Measurements from ENCODE around the gene LSM14B.
"Not testable (repeated sequence)": the region's sequence is repeated elsewhere in the genome, so short reads cannot be mapped to it uniquely, and the experiment has no call there.

Gene LSM14B

DNA sequence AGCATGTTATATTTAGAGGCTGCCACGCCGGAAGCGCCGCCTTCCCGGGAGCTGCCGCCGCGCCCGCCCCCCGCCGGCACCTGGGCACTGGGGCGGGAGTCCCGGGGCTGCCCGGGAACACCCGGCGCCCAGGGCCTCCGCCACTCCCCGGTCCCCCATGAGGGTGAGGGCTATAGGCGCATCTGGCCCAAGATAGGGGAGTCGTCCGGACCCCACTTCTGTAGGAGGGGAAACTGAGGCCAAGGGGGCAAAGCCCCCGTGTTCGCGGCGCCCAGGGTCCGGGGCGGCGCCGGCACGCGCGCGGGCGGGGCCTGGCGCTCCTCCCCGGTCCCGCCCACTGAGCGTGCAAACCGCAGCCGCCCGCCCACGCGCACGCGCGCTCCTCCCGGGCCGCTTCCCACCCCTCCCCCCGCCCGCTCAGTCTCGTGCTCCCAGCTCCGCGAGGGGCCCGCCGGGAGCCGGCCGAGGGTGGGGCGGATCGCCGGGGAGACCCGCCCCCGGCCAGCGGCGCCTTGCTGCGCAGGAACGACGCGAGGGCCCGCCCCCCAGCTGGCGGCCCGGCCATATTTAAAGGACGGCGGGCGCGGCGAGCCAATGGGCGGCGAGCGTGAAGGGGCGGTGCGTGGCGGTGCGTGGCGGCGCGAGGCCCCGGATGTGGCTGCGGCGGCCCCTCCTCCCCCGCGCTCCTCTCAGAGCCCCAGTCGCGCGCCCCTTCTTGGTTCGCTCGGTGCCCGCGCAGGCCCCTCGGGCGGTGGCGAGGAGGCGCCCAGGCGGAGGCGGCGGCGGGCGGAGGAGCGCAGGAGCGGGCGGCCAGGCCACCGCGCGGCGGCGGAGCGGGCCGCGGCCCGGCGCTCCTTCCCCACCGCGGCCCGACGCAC lies at the start of gene LSM14B:
Gene LSM14B (plus strand): TSS at position 700 of the 878 bp plus-strand sequence. CDS start 192 bp downstream, outside the sequence.
- DNase-seq, result peak; percentile 98

GRCh38 chr20:62073323-62073722 lies 49.0 kb upstream of the LSM14B start:
- no peak for DNase-seq

- DNase-seq, result no peak
Measured at GRCh38 chr20:62079166-62079565, 43.1 kb upstream of the LSM14B start.

DNA sequence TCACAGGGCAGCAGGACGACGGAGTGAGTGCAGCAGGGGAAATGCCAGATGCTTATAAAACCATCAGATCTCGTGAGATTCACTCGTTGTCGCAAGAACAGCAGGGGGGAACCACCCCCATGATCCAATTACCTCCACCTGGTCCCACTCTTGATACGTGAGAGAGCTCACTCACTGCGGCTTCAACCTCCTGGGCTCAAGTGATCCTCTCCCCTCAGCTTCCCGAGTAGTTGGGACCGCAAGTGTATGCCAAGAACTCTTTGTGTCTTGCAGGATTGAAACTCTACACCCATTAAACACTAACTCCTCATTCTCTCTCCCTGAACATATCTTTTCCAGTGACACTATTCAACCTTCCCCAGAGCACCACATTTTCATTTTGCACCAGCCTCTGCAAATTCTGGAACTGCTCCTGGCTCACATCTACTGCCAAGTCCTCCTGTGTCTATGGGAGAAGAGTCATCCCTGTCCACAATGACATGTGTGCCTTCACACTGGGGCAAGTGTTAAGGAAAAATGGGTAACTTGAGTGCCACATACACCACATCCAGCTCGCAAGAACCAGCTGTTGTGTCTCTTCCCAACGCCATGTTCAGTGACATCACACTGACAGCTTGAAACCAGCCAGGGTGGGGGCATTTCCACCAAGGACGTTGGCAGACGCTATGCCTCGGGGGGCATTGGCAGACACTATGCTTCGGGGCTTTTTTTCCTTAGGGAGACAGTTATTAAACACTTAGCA lies 41.9 kb upstream of the LSM14B start:
- DNase-seq, result no peak

DNA sequence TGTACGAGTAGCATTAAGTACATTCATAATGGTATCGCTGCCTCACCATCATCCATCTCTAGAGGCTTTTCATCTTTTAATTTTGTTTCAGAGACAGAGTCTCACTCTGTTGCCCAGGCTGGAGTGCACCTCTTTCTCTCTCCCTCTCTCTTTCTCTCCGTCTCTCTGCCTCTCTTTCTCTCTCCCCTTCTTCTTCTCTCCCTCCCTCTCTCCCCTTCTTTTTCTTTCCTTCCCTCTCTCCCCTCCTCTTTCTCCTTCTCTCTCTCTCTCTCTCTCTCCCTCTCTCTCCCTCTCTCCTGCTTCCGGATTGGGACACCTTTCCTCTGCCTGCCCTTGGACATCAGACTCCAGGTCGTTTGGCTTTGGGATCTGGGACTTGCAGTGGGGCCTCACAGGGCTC lies 39.0 kb upstream of the LSM14B start:
- no peak for DNase-seq

DNA sequence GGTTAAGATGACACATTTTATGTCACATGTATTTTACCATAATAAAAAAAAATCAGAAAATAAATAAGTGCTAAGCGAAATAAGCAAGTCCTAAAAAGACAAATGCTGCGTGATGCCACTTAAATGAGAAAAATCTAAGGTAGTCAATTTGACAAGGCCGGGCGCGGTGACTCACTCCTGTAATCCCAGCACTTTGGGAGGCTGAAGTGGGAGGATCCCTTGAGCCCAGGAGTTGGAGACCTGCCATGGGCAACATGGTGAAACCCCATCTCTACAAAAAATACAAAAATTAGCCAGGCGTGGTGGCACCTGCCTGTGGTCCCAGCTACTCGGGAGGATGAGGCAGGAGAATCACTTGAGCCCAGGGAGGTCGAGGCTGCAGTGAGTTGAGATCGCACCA lies 38.1 kb upstream of the LSM14B start:
- DNase-seq, result not testable (repeated sequence)

DNA sequence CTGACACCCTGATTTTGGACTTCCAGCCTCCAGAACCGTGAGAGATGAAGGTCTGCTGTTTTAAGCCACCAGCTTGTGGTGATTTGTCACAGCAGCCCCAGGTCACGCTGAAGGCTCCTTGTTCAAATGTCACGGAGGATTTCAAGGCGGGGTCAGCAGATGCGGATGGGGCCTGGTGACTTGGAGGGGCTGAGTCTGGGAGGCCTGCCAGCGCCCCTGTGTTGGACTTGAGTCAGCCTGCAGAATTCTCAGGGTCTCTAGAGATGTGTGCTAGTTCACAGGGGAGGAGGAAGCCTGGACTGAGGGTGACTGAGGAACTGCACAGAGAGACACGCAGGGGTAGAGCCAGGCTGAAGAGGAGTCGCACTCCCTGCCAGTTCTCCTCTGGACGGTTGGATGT lies 37.1 kb upstream of the LSM14B start:
- no peak for DNase-seq

DNA sequence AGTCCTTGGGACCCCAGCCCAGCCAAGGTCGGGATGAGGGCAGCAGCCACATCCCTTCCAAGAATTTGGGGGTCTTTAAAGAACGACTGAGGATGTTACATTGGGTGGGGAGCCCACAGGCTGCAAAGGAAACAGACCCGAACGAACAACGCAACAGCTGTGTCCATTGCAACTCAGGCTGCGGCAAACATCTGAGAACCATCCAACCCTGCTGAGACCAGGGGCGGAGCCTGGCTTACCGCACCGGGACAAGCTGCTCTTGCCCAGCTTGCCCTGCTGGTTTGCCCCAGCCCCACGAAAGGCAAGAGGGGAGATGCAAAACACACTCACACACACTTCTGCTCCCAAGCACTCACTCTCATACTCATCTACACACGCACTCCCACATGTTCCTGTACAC lies 35.0 kb upstream of the LSM14B start:
- peak; percentile 50 for DNase-seq

- DNase-seq, result no peak
Measured at GRCh38 chr20:62087632-62088031, 34.6 kb upstream of the LSM14B start.

DNA sequence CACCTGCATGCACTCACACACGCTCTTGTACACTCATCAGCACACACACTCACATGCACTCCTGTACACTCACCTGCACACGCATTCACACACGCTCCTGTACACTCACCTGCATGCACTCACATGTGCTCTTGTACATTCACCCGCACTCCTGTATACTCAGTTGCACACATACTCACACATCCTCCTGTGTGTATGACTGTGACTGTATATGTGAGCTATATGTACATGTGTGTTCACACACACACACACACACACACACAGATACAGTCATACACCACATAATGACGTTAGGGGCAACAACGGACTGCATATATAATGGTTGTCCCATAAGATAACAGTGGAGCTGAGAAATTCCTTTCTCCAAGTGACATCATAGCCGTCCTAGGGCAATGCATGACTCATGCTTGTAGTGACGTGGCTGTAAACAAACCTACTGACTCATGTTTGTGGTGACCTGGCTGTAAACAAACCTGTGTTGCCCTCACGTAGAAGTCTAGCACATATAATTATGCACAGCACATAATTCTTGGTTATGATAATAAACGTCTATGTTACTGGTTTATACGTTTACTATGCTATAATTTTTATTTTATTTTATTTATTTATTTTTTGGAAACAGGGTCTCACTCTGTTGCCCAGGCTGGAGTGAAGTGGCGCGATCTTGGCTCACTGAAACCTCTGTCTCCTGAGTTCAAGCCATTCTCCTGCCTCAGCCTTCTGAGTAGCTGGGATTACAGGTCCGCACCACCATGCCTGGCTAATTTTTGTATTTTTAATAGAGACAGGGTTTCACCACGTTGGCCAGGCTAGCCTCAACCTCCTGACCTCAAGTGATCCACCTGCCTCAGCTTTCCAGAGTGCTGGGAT lies 33.8 kb upstream of the LSM14B start:
- DNase-seq, result peak; percentile 94

- DNase-seq, result no peak
Measured at GRCh38 chr20:62089393-62089792, 32.9 kb upstream of the LSM14B start.

GRCh38 chr20:62096421-62097380 lies 25.6 kb upstream of the LSM14B start:
- no peak for DNase-seq

DNA sequence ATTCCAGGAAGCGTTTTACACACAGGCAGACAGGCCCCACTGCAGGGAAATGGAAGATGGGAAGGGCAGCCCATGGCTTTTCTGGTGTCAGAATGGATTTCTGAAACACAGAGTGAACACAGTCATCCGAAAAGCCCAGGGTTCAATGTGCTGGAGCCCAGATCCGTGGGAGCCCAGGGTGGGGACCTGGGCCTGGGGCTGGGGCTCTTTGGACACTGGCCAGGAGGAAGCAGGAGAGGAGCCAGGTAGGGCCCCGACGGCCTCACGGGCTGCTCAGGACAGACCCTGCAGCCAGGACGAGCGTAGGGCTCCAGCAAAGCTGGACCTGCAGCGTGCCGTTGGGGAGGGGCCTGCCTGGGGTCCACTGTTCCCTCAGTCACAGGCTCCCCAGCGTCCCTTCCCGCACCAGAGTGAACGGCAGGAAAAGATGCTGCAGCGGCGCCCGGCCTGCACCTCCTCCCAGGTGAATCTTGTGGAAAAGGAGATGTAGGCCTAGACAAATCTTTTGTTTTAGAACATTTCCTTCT lies 24.3 kb upstream of the LSM14B start:
- no peak for DNase-seq

DNA sequence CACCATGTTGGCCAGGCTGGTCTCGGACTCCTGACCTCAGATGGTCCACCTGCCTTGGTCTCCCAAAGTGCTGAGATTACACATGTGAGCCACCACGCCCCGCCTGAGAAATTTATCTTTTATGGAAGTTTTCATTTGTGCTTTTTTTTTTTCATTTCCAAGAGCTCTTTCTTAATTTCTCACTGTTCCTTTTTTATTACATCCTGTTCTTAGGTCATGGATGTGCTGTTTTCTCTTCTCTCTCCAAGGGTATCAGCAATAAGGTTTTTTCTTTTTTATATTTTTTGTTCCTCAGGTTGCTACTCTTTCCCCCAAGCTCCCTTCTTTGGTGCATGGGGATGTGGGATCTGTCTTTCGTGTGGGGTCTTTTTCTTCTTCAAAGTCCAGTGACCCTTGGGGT lies 21.2 kb upstream of the LSM14B start:
- no peak for DNase-seq

- no peak for DNase-seq
Measured at GRCh38 chr20:62103508-62104233, 18.6 kb upstream of the LSM14B start.

DNA sequence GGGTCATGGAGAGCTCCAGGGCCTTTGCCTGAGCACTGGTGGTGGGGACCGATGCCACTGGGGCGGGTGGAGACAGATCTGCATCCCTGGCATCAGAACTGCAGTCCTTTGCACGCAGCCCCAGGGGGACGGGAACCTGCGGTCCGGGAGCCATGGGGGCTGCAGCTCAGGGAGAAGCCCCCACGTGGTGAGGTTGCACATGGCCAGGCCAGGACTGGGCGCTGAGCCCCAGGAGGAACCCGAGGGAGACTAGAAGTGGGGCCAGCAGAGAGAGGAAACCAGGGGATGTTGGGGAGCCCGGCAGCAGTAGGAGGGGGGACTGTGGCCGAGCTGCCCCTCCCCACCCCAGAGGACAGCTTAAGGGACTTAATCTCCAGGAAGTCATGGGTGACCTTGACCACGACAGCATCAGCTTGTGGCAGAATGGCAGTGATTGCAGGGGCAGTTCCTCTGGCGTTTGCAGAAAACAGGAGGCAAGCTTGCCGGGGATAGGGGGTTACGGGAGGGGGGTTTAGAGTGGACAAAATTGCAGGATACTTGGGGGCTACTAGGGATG lies 18.0 kb upstream of the LSM14B start:
- DNase-seq, result no peak

DNA sequence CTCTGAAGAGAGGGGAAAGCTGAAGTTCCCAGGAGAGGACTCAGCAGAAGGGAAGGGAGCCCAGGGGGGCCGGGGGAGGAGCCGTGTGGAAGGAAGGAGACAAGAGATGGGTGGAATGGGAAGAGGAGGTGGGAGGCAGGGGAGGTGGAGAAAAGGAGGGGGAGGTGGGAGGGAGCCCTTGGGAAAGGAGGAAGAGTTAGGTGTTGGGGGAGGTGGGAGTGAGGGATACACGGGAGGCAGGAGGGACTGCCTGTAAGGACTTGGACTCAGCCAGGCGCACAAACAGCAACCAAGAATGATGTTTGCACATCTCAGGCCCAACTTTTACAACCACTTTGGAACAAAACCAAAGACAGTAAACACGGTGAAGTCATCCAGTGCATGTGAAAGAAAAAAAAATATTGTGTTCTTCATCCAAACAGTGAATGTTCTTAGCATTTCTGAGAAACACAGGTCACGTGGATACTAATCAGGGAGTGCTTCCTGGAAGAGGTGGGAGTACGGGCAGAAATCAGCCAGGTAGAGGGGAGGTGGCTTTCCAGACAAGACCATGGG lies 17.4 kb upstream of the LSM14B start:
- no peak for DNase-seq

DNA sequence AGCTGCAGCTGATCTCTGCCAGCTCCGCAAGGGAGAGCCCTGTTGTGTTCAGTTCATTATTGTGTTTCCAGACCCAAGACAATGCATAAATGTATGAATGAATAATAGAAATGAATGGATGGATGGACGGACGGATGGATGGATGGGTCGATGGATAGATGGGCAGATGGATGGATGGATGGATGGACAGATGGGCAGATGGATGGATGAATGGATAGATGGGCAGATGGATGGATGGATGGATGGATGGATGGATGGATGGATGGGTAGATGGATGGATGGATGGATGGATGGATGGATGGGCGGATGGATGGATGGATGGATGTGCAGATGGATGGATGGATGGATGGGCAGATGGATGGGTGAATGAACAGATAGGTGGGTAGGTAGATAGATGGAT lies 16.7 kb upstream of the LSM14B start:
- no peak for DNase-seq

GRCh38 chr20:62111148-62111547 lies 11.1 kb upstream of the LSM14B start:
- DNase-seq, result no peak

GRCh38 chr20:62112368-62112767 lies 9.9 kb upstream of the LSM14B start:
- DNase-seq, result no peak
